DND-41 (cell line): Measurements from ENCODE around the gene ASIC4.

Experiments
- CTCF ChIP-seq: IDR thresholded peaks from 2 replicates; pipeline ENCODE4 v1.5.1; 2012; ENCODE audit warnings: borderline replicate concordance, low read length, moderate library complexity, mild to moderate bottlenecking; ENCODE audit not compliant: poor library complexity, severe bottlenecking; ENCODE audit errors: extremely low read depth
- EZH2 ChIP-seq: IDR thresholded peaks from 3 replicates; pipeline ENCODE4 v1.6.1; 2012; ENCODE audit warnings: borderline replicate concordance, low read depth, mild to moderate bottlenecking, moderate library complexity, low read length, inconsistent platforms; ENCODE audit not compliant: severe bottlenecking

GRCh38 chr2:219537657-219538488 is 23.6 kb downstream of the ASIC4 start:
- TF ChIP-seq CTCF: no peak
- TF ChIP-seq EZH2: no peak
